Mucosa of rectum (tissue), 2 donors: ENCODE data around the gene ANGPTL7.
"Not testable (repeated sequence)": the region's sequence is repeated elsewhere in the genome, so short reads cannot be mapped to it uniquely, and the experiment has no call there.

Experiments
- H3K27ac ChIP-seq, 2 donors: one replicate each; pipeline ENCODE4 v1.7.0; 2013; ENCODE audit warnings: inconsistent platforms in 2 of 2, low read depth in 2 of 2, low read length in 2 of 2
- H3K27me3 ChIP-seq, 2 donors: one replicate each; pipeline ENCODE4 v1.7.0; 2013; ENCODE audit warnings: low read length in 2 of 2; ENCODE audit not compliant: control insufficient read depth in 2 of 2, insufficient read depth in 2 of 2
- H3K36me3 ChIP-seq, 2 donors: one replicate each; pipeline ENCODE4 v1.7.0; 2013; ENCODE audit warnings: low read length in 2 of 2; ENCODE audit not compliant: control insufficient read depth in 2 of 2, insufficient read depth in 2 of 2
- H3K4me1 ChIP-seq, 2 donors: one replicate each; pipeline ENCODE4 v1.7.0; 2013; ENCODE audit warnings: low read length in 2 of 2, mild to moderate bottlenecking in 1 of 2; ENCODE audit not compliant: control insufficient read depth in 2 of 2, insufficient read depth in 2 of 2
- H3K4me3 ChIP-seq, 2 donors: one replicate each; pipeline ENCODE4 v1.7.0; 2013; ENCODE audit warnings: low read length in 2 of 2
- H3K9ac ChIP-seq, 2 donors: one replicate each; pipeline ENCODE4 v1.7.0; 2013; ENCODE audit warnings: low read length in 2 of 2, low read depth in 1 of 2, mild to moderate bottlenecking in 1 of 2
- H3K9me3 ChIP-seq, 2 donors: one replicate each; pipeline ENCODE4 v1.7.0; 2013; ENCODE audit warnings: low read length in 2 of 2; ENCODE audit not compliant: control insufficient read depth in 2 of 2
- donor health status: healthy.
- donor health status: Normal muscosa, but diverticular disease.

Gene ANGPTL7

DNA sequence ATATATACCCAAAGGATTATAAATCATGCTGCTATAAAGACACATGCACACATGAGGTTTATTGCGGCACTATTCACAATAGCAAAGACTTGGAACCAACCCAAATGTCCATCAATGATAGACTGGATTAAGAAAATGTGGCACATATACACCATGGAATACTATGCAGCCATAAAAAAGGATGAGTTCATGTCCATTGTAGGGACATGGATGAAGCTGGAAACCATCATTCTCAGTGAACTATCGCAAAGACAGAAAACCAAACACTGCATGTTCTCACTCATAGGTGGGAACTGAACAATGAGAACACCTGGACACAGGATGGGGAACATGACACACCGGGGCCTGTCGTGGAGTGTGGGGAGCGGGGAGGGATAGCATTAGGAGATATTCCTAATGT is 22.4 kb upstream of the ANGPTL7 start:
- not testable (repeated sequence) for H3K9me3 ChIP-seq, H3K4me3 ChIP-seq, H3K36me3 ChIP-seq, H3K27me3 ChIP-seq, H3K4me1 ChIP-seq, H3K27ac ChIP-seq, H3K9ac ChIP-seq

DNA sequence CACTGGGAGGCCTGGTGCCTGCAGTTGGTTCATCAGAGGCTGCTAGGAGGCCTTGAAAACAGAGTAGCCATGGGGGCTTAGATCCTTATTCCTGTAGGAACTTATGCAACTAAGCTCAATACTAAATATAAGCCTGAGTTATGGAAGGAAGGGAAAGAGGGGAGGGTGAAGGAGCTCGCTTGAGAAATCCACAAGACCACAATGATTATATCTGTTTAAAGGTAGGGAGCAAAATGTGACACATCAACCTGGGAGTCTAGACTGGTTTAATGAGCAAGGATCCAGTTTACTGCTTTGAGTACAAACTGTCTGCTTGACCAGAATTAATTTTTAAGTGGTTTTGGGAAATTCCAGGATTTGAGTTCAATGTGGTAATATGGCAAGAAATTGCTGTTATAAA is 20.4 kb upstream of the ANGPTL7 start:
- Histone ChIP-seq H3K4me1 (no peaks in the 10 kb centered on the region), H3K27me3 (no peaks in the 10 kb centered on the region), H3K36me3 (peaks cover 2 to 3% of the 10 kb centered on the region in 2 donors), H3K9me3 (no peaks in the 10 kb centered on the region), H3K27ac (no peak overlapping the region), H3K9ac (no peak overlapping the region), H3K4me3 (no peak overlapping the region)

DNA sequence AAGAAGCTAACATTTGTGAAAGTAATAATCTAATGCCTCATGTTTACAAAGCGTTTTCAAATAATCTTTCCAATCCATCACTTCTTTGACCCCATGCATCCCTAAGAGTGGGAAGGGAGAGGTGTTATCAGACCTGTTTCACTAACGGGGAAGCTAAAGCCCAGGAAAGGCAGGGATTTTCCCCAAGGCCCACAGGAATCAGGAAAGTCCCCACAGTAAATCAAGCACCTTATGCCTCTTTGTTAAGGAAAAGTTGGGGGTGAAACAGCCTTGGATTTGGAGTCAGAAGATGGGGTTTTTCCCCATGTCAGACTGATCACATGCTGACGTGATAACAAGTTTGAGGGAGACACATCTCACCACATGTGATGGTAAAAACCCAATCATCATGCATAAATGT is 20.0 kb upstream of the ANGPTL7 start:
- Histone ChIP-seq H3K4me1 (no peaks in the 10 kb centered on the region), H3K36me3 (peaks cover 2 to 3% of the 10 kb centered on the region in 2 donors), H3K9me3 (no peaks in the 10 kb centered on the region), H3K27ac (no peak overlapping the region), H3K9ac (no peak overlapping the region), H3K4me3 (no peak overlapping the region), H3K27me3 (no peaks in the 10 kb centered on the region)

DNA sequence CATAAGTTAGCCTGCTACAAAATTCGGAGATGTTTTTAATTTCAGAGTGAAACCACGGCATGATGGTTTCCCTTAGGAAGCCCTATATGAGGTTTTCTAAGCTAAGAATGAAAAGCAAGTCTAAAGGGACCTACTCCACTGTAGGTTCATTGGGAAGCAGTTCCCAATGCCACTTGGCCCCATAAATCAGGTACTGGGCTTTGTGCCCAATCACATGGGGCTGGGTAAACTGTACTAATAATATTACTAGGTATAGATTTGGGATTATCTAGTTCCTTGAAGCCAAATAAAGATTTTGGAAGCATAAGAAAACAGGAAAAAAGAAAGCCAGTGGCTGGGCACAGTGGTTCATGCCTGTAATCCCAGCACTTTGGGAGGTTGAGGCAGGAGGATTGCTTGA is 19.1 kb upstream of the ANGPTL7 start:
- Histone ChIP-seq H3K4me1 (no peaks in the 10 kb centered on the region), H3K27ac (no peak overlapping the region), H3K9ac (no peak overlapping the region), H3K27me3 (no peaks in the 10 kb centered on the region), H3K4me3 (no peak overlapping the region), H3K9me3 (no peaks in the 10 kb centered on the region), H3K36me3 (peaks cover 2 to 3% of the 10 kb centered on the region in 2 donors)

DNA sequence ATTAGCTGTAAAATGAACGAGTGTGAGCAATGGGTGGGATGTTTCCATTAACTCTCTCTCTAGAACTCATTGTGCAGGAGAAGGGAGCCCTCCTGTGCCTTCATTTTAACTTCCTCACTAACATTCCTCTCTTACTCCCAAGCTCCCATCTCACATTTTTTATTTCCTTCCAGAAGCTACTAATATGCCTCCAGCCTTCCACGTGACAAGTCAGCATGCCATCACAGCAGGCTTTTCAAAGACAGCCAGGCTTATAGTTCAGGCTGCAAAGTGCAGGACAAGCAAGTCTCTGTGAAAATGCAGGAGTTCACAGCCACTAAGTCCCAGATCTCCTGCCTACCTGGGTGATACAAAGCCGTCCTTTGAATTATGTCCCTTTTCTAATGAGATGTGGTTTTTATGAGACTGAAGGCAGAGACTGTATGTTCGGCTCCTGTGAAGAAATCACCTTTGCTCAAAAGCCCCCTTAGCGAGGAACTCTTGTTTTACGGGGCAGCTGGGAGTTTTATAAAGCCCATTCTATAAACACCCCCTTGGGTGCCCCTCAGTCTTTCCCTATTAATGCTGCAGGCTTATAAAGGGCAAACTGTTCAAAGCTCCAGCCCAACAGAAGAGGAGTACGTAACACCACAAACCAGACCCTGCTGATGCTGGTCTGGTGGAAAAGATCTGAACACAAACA is 14.8 kb upstream of the ANGPTL7 start:
- H3K27me3 ChIP-seq, result no peaks in the 10 kb centered on the region
- no peaks in the 10 kb centered on the region for H3K4me1 ChIP-seq
- H3K9me3 ChIP-seq, result no peaks in the 10 kb centered on the region
- no peak overlapping the region for H3K4me3 ChIP-seq
- no peak overlapping the region for H3K9ac ChIP-seq
- no peak overlapping the region for H3K27ac ChIP-seq
- peaks cover 0 to 9% of the 10 kb centered on the region in 2 donors for H3K36me3 ChIP-seq

DNA sequence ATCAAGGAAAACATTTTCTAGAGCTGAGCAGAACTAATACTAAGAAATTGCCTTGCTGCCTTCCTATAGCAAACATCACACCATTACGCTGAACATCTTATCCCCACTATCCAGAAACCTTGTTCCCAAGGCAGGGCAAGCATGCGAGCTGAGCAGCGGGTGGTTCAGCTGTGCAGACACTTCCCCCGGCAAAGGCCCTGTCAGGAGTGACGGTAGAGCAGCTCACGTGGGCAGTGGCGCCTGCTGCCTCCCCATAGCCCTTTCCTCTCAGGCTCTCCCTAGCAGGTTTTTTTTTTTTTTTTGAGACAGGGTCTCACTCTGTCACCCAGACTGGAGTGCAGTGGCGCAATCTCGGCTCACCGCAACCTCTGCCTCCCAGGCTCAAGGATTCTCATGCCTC is 13.7 kb upstream of the ANGPTL7 start:
- H3K36me3 ChIP-seq, result peaks cover 0 to 14% of the 10 kb centered on the region in 2 donors
- H3K4me1 ChIP-seq, result no peaks in the 10 kb centered on the region
- H3K27ac ChIP-seq, result no peak overlapping the region
- no peaks in the 10 kb centered on the region for H3K27me3 ChIP-seq
- H3K9me3 ChIP-seq, result no peaks in the 10 kb centered on the region
- no peak overlapping the region for H3K9ac ChIP-seq
- H3K4me3 ChIP-seq, result no peak overlapping the region

DNA sequence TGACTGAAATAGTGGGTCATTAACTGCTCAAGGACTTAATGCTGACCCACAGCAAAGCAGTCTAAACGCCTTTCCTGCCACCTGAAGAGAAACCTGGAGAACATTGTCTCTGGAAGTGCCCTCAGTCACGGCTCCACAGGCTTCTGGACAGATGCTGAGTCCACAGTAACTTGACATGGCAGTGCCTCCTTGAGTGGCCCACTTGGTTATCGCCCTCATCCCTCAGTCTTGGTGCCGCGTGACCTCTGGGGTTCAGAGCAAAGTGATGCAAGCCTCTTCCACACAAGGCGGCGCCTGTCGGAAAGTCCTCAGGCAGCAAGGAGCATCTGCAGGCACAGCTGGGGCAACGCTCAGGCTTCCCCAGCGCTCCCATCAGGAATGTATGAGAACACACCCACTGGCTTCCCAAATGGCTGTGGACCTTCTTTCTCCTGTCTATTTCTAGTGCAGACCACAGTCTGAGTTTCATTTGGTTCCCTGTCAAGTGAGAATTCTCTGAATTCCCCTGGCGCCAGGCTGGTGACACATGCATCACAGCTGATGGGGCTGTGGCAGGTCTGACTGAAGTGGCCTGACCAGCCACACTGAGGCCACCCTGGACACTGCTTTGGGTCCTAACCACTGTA is 13.0 kb upstream of the ANGPTL7 start:
- H3K27ac ChIP-seq, result no peak overlapping the region
- H3K4me1 ChIP-seq, result no peaks in the 10 kb centered on the region

DNA sequence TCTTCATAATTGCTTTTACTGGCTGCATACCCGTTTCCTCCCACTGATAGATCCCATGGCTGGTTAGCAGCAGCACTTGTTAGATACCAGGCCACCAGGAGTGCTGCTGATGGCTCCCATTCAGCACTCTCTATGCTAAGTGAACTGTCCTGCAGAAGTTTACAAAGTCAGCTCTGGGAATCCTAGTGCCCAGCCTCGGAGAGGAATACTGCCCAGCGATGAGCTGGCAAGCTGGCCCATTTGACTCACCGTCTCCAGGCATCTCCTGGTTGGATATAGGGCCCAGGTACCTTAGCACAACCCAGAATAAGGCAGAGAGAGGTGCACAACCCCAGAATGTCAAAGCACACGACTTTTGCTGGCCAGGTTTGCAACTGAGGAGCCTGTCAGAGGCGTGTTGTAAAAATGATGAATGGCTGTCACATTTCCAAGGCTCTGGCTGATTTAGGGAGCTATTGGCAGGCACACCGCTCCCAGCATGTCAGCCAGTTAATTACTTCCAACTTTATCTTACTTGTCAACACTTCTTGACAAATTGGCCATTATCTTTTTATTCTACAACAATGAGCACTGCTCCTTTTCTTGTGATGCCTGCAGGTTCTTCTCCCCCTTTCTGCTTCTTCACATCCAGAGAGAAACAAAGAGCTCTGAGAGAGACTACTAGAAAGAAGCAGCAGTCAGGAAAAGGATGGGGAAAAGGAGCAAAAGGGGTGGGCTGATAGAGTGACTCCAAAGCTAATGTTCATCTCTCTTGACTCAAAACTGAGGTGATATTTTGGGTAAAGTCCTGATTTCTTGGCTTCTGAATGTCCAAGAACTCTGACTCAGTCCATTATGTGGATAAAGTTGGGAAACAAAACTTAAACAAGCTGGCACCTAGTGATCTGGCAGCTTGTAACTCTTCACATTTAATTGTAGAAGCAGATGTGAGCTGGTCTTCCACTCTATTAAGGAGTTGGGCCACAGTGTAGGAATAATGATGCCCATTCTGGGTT is 10.8 kb upstream of the ANGPTL7 start:
- Histone ChIP-seq H3K27ac (no peak overlapping the region), H3K4me1 (no peaks in the 10 kb centered on the region)

More for the DNA sequence above, 13.0 kb upstream of the ANGPTL7 start:
- H3K4me3 ChIP-seq, result no peak overlapping the region
- no peaks in the 10 kb centered on the region for H3K9me3 ChIP-seq
- peaks cover 0 to 15% of the 10 kb centered on the region in 2 donors for H3K36me3 ChIP-seq
- no peak overlapping the region for H3K9ac ChIP-seq
- H3K27me3 ChIP-seq, result no peaks in the 10 kb centered on the region

DNA sequence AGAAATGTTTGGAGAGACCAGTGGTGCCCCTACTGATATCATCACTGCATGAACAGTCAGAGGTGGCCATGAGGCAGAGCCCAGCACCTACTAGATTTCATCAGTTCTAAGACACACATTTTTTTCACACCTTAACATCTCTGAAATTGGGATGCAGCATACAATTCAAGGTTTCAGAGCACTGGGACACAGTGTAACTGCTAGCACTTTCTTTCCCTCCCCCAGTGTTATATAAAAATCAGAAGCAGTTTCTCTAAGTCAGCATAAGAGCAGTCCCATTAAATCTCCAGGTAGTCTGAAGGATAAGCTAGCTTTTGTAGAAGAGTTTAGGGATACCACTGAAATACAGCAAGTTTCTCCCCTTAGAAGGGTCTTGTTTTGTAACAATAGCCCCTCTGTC is 10.0 kb upstream of the ANGPTL7 start:
- Histone ChIP-seq H3K27ac (no peak overlapping the region), H3K27me3 (no peaks in the 10 kb centered on the region), H3K4me1 (no peaks in the 10 kb centered on the region), H3K4me3 (no peak overlapping the region), H3K36me3 (peaks cover 7 to 18% of the 10 kb centered on the region in 2 donors), H3K9me3 (no peaks in the 10 kb centered on the region), H3K9ac (no peak overlapping the region)

More for the DNA sequence above, 10.8 kb upstream of the ANGPTL7 start:
- Histone ChIP-seq H3K9ac (no peak overlapping the region), H3K9me3 (no peaks in the 10 kb centered on the region), H3K27me3 (no peaks in the 10 kb centered on the region), H3K36me3 (peaks cover 6 to 18% of the 10 kb centered on the region in 2 donors), H3K4me3 (no peak overlapping the region)

DNA sequence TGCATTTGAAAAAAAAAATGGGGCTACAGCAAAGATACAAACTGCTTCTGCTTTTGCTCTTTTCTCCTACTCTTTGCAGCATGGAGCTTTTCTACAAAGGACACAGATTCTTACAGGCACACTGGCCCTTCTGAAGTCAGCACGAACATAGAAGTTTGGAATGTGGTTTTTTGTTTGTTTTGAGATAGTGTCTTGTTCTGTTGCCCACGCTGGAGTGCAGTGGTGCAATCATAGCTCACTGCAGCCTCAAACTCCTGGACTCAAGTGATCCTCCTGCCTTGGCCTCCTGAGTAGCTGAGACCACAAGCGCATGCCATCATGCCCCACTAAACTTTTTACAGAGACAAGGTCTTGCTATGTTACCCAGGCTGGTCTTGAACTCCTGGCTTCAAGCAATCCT is 9.4 kb upstream of the ANGPTL7 start:
- H3K36me3 ChIP-seq, result peaks cover 10 to 18% of the 10 kb centered on the region in 2 donors
- not testable (repeated sequence) for H3K9ac ChIP-seq, H3K9me3 ChIP-seq, H3K27ac ChIP-seq, H3K4me3 ChIP-seq, H3K27me3 ChIP-seq, H3K4me1 ChIP-seq
